NCI-H345 (cell line): ENCODE measurements around the gene ZNF91.
"Not testable (repeated sequence)": the region's sequence is repeated elsewhere in the genome, so short reads cannot be mapped to it uniquely, and the experiment has no call there.

ENCODE experiments used
- DNase-seq: peaks from one replicate; lab custom pipeline; 2025; lab: John Stamatoyannopoulos, UW

The ZNF91 gene

DNA sequence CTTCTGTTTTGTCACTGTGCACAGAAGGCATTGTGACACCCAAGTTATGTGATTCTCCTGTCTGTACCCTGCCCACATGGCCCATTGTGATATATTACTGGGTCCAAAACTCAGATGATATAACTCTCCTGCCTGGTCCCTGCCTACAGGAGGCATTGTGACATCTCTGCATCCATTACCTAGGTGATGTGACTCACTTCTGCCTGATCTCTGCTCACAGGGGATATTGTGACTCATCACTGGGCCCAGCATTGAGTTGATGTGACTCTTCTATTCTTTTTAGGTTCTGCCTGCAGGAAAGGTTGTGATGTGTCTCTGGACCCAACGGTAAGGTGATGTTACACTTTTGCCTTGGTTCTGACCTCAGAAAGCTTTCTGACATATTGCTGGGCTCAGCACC lies 77.1 kb downstream of the ZNF91 start:
- DNase-seq = no peak

DNA sequence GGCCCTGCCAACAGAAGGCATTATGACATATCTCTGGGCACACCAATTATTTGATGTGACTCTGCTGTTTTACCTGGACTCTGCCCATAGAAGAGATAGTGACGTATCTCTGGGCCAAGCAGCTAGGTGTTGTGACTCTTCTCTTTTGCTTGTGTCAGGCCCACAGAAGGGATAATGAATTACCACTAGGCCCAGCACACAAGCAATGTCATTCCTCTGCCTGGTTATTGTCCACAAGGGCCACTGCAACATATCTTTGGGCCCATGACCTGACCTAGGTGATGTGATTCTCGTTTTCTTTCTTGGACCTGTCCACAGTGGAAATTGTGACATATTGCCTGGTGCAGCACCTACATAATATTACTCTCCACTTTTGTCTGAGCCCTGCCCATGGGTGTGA lies 80.0 kb downstream of the ZNF91 start:
- DNase-seq = no peak

DNA sequence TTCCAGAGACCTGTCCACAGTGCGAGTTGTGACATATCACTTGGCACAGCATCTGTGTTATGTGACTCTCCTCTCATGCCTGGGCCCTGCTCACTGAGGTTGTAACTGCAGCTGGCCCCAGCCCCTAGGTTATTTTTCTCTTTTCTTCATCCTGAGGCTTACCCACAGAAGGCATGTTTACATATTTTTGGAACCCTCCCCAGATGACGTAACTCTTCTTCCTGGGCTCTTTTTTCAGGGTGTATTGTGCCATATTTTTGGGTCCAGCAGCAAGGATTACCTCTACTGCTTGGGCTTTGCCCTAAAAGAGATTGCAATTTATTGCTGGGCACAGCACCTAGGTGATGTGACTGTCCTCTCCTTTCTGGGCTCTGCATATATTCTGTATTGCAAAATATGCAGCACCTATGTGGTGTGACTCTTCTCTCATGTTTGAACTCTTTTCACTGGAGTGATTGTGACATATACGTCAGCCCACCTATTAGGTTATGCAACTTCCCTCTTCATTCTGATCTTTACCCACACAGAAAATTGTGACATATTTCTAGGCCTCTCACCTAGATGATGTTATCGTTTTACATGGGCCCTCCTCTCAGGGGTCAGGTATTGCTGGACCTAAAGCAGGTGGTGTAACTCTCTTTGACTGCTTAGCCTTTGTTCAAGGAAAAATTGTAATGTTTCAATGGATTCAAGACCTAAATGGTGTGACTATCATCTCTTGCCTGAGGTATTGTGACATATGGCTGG lies 80.6 kb downstream of the ZNF91 start:
- no peak for DNase-seq

DNA sequence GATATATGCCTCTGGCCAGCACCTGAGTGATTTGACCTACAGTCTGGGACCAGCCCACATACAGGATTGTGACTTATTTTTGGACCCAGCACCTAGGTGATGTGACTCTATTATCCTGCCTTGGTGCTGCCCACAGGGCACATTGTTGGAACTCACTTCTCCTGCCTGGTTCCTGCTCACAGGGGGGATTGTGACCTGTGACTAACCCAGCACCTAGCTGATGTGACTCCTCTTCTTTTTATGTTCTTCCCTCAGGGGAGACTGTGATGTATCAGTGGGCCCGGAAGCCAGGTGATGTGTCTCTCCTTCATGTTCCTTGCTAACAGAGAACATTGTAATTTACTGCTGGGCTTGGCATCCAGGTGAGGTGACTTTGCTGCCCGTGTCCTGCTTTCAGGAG lies 82.1 kb downstream of the ZNF91 start:
- DNase-seq = no peak

DNA sequence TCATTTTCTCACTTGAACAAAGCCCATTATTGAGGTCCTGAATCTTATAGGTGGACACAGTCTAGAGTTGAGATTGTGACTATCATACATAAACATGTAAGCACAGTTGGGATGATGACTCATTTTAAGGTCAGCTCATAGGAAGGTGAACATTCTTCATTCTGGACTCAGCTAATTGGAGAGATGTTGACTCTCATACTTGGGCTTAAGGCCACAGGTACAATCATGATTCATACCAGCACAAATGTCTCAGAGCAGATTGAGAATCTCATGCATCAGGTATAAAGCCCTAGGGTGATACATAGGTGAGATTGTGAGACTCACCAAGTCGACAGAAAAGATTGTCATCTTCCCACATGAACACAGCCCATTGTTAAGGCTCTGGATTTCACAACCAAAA lies 82.8 kb downstream of the ZNF91 start:
- DNase-seq = no peak

DNA sequence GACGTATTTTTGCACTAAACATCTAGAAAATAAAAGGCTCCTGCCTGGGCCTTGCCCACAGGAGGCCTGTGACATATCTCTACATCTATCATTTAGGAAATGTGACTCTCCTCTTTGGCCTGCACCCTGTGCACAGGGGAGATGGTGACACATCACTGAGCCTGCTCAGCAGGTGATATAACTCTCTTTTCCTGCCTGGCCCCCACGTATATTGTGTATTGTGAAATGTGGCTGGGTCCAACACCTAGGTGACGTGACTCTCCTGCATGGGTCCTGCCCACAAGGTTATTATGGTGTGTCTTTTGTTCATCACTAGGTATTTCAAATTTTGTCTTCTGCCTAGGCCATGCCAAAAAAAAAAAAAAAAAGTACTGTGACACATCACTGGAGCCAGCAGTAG lies 83.7 kb downstream of the ZNF91 start:
- DNase-seq = no peak

DNA sequence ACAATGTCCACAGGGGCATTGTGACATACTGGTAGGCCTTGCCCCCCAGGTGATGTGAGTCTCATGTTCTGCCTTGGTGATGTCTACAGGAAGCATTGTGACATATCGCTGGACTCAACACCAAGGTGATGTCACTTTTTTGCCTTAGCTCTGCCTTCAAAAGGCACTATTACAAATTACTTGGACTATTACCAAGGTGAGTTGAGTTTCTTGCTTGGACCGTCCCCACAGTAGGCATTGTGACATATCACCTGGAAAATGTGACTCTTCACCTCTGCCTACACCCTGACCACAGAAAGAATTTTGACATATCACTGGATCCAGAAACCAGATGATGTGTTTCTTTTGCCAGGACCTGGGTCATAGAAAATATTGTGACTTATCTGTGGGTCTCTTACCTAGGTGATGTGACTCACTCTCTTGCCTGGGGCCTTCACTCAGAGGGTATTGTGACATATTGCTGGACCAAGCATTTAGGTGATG lies 84.5 kb downstream of the ZNF91 start:
- DNase-seq = no peak

DNA sequence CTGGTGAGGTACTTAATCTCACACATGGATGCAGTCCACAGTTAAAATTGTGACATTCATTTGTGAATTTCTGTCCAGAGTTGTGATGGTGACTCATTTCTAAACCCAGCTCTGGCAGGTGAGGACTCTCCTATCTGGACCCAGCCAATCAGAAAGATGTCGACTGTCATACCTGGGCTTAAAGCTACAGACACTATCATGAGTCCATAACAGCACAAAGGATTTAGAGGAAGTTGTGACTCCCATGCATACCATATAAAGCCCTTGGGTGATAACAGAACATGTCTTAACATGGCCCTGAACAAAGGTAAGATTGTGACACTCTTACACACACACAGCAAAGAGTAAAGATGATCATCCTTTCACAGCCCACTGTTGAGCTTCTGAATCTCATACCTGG lies 85.3 kb downstream of the ZNF91 start:
- no peak for DNase-seq

DNA sequence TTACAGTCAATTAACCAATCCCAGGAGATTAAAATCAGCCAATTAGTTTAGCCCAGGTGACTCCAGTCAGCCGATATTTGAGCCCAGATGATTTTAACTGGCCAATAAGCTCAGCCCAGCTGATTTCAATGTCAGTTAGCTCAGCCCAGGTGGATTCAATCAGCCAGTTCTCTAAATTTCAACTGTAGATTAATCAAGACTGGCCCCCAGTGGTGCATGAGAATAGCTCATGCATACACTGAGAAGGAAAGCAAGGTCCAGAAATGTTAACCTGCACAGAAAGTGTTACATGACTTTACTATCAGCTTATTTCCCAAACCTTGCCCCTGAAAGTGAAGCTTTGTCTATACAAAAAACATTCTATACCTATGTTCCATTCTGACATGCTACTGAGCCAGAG lies 89.7 kb downstream of the ZNF91 start:
- DNase-seq = no peak

DNA sequence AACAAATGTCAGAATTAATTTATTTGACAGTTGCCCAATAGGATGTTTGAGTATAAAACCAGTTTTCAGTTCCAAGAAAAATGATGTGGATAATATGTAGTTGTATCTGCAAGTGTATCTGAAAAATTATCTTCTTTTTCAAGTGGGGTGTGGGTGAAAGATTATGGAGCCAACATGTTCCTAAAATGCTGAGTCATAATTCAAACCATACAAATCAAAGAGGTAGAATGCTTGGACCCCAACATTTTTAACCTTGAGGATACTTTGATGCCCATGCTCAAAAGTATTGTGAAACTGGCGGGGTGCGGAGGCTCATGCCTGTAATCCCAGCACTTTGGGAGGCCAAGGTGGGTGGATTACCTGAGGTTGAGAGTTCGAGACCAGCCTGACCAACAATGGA lies 91.0 kb downstream of the ZNF91 start:
- DNase-seq = no peak

DNA sequence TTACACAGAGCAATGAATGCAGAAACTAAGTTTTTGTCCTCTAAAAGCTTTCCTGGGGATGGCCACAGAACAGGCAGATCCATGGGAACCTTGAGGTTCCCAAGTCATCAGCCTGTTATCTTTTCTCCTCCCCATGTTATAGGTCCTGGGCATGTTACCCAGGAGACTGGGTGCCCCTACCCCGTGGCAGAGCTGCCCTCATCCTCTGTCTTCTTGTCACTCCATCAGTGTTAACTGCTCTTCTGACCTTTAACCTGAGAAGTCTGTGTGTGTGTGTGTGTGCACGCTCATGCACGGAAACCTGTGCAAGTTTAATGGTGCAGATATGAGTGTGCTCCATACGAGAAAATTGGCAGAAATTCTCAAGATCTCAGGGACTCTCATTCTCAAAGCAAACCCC lies 101.1 kb downstream of the ZNF91 start:
- DNase-seq = no peak

DNA sequence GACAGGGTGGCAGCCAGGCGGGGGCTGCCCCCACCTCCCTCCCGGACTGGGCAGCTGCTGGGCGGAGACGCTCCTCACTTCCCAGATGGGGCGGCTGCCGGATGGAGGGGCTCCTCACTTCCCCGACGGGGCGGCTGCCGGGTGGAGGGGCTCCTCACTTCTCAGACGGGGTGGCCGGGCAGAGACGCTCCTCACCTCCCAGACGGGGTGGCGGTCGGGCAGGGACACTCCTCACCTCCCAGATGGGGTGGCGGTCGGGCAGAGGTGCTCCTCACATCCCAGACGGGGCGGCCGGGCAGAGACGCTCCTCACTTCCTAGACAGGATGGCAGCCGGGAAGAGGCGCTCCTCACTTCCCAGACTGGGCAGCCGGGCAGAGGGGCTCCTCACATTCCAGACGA lies 105.3 kb downstream of the ZNF91 start:
- DNase-seq = not testable (repeated sequence)
